NCI-H1048 (cell line): ENCODE results near the gene WWOX.

Source experiments
- DNase-seq: peaks from one replicate; lab custom pipeline; 2025; lab: John Stamatoyannopoulos, UW

Gene WWOX

DNA sequence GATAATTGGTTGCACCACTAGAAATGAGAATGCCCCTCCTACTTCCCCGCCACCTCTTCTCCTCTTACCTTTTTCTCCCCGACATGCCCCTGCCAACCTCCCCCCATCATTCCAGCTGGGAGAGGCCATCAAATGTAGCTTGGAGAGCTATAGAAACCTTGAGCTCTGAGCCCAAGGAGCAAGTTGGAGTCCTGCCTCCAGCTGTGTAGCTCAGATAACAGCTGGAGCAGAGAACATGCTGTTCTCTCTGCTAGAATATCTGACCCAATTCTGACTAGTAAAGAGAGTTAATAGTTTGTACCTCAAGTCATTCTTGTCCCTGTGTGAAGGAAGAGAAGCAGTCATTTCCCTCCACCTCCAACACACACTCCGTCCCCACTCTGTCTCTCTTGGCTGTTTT lies 1010.8 kb downstream of the WWOX start:
- no peak for DNase-seq

DNA sequence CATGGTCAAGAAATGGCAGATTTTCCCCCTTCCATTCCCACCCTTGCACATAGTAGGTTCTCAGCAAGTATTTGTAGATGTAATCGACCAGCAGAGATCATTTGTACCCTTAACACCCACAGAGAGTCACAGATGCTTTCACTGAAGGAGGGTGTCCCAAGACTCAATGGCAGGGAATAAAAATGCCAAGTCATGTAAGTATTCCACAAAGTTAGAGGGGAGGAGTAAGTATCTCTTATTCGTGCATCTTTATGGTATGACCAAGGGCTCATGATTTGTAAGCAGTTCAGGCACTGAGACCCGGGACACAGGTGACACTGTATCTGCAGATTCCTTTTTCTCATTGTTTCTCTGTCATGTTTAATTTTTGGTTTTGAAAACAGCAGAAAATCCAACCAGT lies 1011.5 kb downstream of the WWOX start:
- DNase-seq, result no peak

DNA sequence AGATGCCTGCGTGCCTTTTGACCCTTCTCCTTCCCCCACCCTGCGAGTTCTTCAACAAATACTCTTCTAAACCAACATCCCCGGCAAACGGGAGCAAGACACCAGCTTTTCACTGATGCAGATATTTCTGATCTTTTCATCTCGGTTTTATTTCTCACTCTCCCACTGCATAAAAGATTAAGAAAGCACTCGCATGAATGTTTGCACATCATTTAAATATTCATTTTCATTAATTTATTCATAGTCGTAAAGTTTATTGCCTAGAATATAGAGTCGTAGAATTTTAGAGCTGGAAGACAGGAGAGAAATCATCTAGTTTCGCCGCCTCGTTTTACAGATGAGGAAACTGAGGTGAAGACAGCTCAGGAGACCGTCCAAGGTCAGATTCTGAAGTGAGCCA lies 1013.0 kb downstream of the WWOX start:
- DNase-seq, result no peak

DNA sequence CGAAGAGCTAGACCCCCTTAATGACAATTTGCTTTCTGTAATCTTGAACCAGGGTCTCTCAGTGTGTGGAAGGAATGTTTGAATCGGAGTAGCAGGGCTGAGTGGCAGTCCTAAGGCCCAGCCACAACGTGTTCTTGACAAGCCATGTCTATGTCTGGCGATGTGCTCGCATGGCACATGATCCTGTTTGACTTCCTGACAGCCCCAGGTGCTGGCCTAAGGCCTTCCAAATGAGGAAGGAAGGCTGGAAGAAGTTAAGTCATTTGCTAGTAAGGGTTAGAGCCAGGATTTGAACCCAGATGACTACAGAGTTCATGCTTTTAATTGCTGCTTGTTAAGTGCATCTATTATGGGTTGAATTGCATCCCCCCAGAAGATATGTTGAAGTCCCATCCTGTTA lies 1014.4 kb downstream of the WWOX start:
- DNase-seq, result no peak

DNA sequence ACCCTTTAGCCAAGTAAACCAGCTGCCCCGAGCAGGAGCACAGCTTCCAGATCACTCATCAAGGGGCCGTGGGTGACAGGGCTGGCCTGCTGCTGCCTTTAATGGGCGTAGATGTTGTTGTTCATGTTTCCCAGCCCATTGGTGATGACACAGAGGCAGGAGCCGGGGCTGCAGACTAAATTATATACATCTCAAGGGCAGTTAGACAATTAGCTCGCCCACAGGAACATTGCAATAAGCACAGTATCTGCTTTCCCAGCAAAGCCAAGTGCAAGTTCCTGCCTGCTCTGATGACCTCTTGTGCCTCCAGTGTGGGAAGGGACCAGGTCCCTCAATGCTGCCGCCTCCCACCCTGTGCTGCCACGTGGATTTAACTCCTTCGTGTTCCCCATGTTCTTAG lies 1015.3 kb downstream of the WWOX start:
- no peak for DNase-seq

DNA sequence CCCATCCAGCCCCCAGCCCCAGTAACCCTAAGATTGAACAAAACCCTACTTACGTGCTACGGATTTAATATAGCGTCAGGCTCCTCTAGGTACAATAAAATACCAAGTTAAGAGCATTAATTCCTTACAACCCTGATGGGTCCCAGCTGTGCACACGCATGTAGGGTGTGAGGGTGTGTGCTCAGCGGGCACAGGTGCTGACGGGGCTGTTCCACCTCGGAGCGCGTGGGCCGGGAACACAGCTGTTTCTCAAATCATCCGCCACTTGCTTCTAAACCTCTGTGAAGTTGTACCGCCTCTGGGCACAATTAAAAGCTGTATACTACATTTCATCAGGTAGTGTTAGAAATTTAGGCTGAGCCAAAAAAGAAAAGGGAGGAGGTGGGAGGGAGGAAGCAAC lies 1022.5 kb downstream of the WWOX start:
- no peak for DNase-seq

DNA sequence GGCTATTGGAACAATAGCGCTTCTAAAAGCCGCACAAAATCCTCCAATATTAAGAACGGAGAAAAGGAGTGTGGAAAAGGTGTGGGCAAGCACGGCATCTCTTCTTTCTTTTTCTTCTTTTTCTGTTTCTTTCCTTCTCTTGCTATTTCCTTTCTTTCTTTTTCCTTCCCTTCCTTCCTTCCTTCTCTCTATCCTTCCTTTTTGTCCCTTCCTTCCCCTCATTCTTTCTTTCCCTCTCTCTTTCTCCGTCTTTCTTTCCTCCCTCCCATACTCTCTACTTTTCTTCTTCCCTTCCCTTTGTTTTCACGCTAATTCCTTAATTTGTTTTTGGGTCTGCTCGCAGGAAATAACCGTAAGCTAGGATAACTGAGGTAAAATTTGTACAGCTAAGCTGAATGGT lies 1022.9 kb downstream of the WWOX start:
- no peak for DNase-seq

DNA sequence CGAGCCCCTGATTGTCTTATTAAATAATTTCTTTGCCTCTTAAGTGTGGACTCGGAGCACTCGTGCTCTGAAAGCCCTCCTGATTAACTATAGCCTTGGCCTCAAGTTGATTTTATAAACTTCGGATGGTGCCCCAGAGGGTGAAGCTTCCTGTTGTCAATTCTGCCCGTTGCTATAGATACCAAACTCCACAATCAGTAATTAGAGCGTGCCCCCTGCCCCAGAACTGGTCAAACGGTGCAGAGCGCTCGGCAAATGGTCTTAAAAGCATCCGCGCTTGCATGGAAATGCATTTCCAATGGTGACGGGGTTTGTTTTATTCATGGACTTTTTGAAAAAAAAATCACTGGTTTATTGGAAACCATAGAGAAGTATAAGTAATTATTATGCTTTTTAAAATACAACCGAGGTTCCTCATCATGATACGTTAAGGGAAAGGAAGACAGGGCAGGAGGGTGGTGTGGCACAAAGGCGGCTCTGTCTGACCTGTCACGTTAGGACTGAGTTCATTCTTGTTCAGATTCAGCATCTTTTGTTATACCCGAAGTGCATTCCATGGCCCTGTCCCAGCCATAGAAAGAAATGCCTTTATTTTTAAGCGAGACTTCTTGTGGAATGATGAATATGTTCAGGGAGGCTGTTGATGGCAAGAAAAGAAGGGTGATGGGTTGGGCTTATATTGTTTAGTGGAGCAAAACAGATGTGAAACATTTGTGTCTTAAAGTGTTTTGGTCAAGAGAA lies 1024.7 kb downstream of the WWOX start:
- DNase-seq, result no peak

DNA sequence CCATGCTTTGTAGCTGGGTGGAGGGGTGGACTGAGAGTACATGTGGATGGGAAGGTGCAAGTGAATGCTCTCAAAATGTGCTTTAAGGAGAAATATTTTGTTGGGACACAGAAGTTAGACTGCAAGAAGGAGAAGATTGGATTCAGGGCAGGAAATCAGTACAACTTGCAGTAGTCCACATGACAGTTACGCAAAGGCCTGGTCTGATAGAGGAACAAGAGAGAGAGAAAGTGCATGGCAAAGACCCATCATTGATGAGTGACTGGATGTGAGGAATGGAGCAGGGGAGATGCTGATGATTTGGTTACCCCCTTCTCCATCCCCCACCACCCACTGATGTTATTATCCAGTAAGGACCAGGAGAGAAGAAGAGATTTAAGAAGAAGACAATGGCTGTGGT lies 1028.3 kb downstream of the WWOX start:
- DNase-seq, result no peak

DNA sequence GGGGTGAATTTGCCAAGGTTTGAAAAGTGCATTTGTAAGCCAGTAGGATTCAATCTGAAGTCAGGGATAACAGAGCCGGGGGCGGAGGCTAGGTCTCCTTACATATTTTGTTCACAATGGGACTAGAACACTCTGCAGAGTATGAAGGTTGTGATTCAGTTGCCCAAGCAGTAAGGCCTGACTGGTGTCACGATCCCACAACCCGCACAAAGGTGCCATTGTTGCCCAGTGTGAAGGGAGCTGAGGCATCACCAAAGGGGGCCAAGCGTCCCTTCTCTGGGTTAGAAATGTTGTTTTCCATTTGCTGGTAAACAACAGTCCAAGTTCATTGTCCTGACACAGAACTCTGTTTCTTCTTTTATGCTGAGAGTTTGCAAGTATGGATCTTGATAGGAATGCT lies 1029.3 kb downstream of the WWOX start:
- no peak for DNase-seq

DNA sequence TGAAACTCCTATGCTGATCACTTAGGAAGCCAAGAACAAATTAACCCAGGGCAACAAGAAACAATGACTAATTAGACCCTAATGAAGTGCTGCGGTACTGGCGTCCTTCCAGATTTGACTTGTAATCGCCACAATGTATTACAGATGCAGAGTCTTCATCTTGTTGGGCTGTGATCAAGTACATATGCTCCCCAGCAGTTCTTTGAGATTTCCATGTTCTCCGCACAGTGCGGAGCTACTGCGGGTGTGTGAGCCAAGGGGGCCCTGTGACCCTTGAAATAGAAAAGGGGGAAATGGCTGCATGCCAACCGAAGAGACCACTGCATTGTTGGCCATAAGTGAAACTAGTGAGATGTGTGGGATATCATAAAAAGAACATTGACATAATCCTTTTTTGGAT lies 1031.2 kb downstream of the WWOX start:
- no peak for DNase-seq

DNA sequence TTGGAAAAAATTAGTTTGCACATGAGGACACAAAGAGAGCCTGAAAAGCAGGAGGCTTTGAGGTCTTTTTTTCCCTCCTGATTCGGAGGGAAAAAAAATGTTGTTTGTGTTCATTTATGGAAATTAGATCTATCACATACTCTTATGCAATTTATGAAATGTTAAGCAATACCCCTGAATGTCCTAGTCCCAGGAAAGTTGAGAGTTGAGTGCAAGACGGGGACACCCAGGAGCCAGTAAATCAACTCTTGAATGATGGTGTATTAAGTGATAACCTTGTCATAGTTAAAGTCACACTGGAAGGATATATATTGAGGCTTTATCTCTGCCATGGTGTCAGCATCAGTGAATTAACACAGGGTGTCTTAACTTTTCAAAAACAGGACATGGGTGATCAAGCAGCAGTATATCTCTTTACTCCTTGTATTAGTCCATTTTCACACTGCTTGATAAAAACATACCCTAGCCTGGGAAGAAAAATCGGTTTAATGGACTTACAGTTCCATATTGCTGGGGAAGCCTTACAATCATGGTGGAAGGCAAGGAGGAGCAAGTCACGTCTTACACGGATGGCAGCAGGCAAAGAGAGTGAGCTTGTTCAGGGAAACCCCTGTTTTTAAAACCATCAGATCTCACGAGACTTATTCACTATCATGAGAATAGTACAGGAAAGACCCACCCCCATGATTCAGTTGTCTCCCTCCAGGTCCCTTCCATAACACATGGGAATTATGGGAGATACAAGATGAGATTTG lies 1032.0 kb downstream of the WWOX start:
- no peak for DNase-seq

DNA sequence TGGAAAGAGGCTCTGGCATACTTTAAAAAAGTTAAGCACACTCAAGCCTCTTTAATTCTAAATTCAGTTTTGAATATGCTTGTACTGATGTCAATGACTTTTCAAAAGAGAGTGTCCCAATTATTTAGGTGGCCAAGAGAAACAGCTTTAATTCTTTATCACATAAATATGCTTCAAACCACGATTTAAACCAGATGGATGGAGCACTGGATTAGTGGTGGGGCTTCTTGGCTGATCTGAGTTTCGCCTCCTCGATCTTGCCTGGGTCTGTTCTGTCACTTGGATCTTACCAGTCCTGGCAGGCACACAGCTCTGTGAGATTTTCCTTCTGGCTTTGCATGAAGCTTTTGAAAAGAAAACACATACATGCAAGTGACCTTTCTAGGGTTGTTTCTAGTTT lies 1033.2 kb downstream of the WWOX start:
- DNase-seq, result no peak

DNA sequence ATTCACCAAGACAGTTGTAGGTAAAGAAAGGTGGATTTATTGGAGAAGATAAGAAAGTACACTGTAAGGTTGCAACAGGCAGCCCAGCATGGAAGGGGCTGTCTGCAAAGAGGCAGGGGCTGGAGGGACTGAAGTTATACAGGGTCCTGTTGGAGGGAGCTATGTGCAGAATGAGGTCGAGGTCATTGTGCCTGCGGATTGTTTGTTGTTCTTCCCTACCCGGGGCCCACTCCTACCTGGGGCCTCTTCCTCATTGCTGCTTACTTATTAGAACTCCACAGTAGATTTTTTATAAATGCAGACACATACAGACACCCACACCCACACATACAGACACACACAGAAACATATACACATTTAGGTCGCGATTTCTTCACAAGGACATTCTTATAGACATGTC lies 1034.8 kb downstream of the WWOX start:
- no peak for DNase-seq

DNA sequence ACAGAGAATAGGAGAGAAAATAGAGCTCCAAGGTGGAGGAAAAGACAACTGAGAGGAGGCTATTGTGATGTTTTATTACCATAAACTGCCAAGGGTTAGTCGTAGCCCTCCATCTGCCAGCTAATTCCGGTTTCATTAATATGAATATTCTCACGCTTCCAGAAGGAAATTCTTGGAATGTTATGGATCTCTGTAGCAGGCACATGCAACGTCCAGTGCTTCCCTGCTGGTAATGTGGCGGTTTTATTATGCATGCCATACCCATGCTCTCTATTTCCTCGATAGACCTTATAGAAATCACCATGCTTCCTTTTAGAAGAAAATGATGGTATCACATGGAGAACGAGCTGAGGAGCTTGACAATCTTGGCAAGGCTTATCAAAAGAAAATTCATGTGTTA lies 1037.5 kb downstream of the WWOX start:
- DNase-seq, result no peak

DNA sequence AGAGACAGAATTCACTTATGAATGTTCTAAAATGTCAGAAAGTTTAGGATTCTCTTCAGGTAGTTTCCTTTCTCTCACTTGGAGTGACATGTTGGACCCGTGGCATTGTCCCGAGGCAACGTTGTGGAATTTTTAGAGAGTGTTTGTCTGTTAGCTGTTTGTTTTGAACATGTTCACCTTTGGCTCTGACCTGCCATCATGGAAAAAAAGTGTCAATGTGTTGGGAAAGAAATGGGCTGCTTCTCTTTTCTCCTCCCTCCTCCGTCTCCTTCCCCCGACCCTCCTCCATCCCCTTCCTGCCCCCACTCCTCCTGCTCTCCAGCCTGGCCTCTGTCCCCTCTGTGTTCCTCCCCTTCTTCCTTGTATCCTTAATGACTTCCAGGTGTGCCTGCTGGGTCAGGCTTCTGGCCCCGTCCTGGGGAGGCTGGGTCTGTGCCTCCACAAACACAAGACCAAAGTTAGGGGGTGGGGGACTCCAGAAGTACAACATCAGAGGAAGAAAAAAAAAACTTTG lies 1038.0 kb downstream of the WWOX start:
- no peak for DNase-seq

DNA sequence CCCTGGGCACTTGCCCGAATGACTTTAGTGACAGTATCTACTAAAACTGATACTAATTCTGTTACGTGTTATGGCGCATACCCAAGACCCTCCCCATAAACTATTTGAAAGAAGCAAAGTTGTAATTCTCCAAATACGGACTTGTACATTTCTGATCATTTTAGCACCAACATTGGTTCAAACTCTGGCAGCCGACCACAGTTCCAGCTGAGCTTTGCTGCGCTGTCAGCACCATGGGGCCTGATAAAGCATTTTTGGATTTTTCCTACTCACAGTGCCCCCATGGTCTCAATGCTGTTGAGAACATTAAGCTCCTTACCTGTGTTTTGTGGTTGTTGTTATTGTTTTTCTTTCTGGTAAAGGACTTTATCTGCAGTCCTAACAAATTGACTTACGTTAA lies 1040.3 kb downstream of the WWOX start:
- no peak for DNase-seq

DNA sequence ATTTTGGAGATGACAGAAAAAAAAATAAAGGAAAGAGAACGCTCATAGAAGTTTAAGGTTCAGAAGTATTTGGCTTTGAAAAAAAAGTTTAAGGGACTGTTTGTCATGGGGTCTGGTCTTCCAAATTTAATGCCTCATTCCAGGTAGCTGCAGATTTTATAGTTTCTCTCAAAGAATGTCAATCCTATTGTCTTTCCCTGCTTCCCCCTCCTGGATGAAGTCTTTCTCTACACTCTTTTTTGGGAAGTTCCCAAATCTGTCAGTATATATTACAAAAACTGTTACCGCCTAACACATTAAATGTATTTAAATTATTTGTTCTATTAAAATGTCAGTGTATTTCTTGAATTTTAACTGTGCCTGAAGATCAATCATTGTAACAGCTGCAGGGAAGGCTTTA lies 1043.6 kb downstream of the WWOX start:
- no peak for DNase-seq

DNA sequence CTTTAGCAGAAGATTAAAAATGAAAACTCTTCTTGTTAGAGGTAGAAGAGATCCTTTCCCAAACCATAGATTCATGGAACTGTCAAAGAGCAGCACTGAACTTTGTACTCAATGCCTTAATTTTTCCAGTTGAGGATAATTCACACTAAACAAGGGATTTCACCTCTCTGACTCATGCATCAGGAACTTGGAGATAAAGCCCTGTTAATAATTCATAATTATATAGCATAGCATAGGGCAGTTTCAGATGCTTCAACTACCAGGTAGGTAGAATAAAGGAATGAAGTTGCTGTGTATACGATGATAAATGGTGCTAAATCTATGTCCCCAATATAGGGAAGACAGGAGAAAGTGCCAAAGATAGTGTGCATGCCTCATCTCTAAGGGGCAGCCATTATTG lies 1050.7 kb downstream of the WWOX start:
- DNase-seq, result no peak

DNA sequence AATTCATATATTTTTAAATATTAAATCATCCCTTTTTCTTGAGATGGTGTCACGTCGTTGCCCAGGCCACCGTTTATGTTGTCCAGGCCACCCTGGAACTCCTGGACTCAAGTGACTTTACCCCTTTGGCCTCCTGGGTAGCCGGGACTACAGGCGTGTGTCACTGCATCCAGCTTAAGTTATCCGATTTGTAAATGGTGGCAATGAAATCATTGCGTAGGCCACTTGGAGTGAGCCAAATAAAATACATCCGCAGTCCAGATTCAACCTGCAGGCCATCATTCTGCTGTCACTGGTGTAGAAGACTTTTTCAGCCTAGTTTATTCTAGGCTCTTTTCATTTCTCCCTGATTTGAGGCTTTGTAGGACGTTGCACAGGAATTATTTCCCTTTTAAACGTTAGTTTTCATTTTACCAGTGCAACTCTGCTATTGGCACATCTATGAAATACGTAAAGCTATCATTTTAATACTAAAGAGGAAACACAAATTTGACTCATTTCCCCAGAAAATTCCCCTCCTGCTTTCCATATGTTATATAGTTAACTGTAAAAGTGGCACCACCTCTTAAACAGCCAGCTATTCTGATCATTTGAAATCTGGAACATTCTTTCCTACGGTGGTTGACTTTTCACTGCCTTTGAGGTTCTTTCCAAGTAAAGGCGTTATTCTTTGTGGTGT lies 1051.3 kb downstream of the WWOX start:
- DNase-seq, result no peak

DNA sequence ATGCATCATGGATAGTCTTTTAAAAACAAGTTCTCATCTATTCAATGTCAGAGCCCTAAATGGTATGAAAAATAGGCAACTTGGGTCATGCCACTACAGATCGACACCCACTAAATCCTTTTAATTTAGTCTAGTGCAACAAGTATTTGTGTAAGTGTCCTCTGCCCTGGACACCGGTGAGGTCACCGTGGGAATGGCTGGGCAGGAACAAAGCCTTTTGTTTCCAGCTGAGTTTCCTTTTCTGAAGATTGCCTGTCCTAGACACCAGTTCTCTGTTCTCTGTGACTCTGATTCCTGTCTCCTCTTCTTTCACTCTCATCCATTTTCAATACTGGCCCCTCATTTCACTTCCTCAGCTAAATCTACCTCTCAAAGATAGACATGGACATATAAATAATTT lies 1054.6 kb downstream of the WWOX start:
- DNase-seq, result no peak

DNA sequence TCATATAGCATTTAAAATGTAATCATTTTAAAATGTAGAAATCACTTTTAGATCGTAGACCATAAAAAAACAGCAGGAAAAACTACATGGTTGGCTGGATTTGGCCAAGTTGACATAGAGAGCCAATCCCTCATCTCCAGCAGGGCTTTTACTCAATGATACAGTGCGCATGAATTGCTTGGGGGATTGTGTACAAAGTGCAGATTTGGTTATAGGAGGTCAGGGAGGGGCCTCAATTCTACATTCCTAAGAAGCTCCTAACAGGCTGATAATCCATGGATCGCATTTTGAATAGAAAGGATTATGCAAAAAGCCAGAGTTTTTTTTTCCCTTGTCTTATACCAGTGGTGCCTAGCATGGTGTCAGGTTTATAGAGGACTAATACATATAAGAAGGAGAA lies 1056.0 kb downstream of the WWOX start:
- no peak for DNase-seq

DNA sequence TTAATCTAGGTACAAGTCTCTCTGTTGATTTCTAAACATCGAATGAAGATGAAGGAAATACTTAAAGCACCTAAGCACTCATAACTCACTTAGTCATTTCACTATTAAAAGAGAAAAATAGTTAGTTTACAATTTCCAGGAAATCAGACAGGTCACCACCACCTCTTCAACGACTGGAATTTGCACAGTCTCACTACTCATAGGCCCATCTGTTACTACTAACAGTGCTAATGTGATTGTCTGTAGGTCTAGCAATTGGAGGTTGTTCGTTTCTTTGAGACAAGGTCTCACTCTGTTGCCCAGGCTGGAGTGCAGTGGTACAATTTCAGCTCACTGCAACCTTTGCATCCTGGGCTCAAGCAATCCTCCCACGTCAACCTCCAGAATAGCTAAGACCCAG lies 1056.5 kb downstream of the WWOX start:
- DNase-seq, result no peak
